Gastrocnemius medialis (tissue), 4 donors: ENCODE results near the gene CCDC201. TPM values are rescaled to one million over a fixed set of nuclear protein-coding genes. Genes with fewer than 3 reads are reported as not detected.
A peak's percentile ranks its signal among the peaks of the same experiment; 100 is the strongest.

ENCODE experiments used
- ATAC-seq, 2 donors: fragments of 150-250 bp; one replicate each; pipeline ENCODE4 v1.9.1; 2016
- DNase-seq, 2 donors: peaks; one replicate each; pipeline ENCODE4 v3.0.0-alpha.2; 2019
- H3K27ac ChIP-seq, 4 donors: fragments of 200-600 bp; sonication (generic); 1 replicate in 1 of 4; 2 replicates in 3 of 4; pipeline ENCODE4 v1.5.1; 2016 to 2018; ENCODE audit warnings: mild to moderate bottlenecking in 2 of 4, moderate library complexity in 1 of 4
- H3K27me3 ChIP-seq, 3 donors: fragments of 200-600 bp; sonication (generic) in 2 of 3; 1 replicate in 1 of 3; 2 replicates in 2 of 3; pipeline versions ENCODE4 v1.5.1 to v1.6.0; 2016 to 2019; ENCODE audit warnings: mild to moderate bottlenecking in 1 of 3, moderate library complexity in 1 of 3
- H3K36me3 ChIP-seq, 2 donors: fragments of 200-600 bp; sonication (generic) in 1 of 2; one replicate each; pipeline ENCODE4 v1.5.1; 2017 to 2018
- H3K4me1 ChIP-seq, 2 donors: fragments of 200-600 bp; sonication (generic) in 1 of 2; one replicate each; pipeline ENCODE4 v1.5.1; 2016 to 2017; ENCODE audit warnings: mild to moderate bottlenecking in 2 of 2
- H3K4me3 ChIP-seq, 4 donors: fragments of 200-600 bp; sonication (generic) in 3 of 4; 1 replicate in 1 of 4; 2 replicates in 3 of 4; pipeline ENCODE4 v1.5.1; 2016 to 2019; ENCODE audit warnings: mild to moderate bottlenecking in 2 of 4
- H3K9me3 ChIP-seq, 3 donors: fragments of 200-600 bp; sonication (generic) in 2 of 3; 1 replicate in 1 of 3; 2 replicates in 2 of 3; pipeline ENCODE4 v1.5.1; 2016 to 2019
- POLR2A ChIP-seq, 2 donors: fragments of 450-650 bp; IDR thresholded peaks; one replicate each; pipeline ENCODE4 v1.6.1; 2017; ENCODE audit warnings: antibody characterized with exemption in 2 of 2, mild to moderate bottlenecking in 2 of 2, moderate library complexity in 2 of 2
- in situ Hi-C, 4 donors: fragments of 200-750 bp; cut with MboI; loops; one replicate each; pipeline versions ENCODE4 v1.15.0 to v1.8.0; 2017; ENCODE audit warnings: low sequenced_read_pairs in 4 of 4
- intact Hi-C: fragments of 100-400 bp; cut with DNase I; formaldehyde crosslinking; loops from one replicate; pipeline ENCODE4 v1.15.1; 2023; ENCODE audit warnings: low total_unique reads
- total RNA-seq, 4 donors: library from RNA; depleted of rRNA; stranded (reverse); fragments of >200 nt; gene quantifications; one replicate each; pipeline versions ENCODE4 v1.1.0 to v1.2.3, GENCODE V29; 2016
- TF ChIP-seq, protein P1 (sequence below), 5 experiments: fragments of 450-650 bp in 3 of 5; fragments of 200-600 bp in 2 of 5; sonication (generic) in 2 of 5; IDR thresholded peaks in 4 of 5; conservative IDR thresholded peaks in 1 of 5; 1 replicate in 4 of 5; 2 replicates in 1 of 5; pipeline ENCODE4 v1.5.1; 2016 to 2019; ENCODE audit warnings: antibody characterized with exemption in 5 of 5, mild to moderate bottlenecking in 3 of 5, moderate library complexity in 3 of 5

The CCDC201 gene
- total RNA-seq, 4 donors from 2014 or later, result not detected

DNA sequence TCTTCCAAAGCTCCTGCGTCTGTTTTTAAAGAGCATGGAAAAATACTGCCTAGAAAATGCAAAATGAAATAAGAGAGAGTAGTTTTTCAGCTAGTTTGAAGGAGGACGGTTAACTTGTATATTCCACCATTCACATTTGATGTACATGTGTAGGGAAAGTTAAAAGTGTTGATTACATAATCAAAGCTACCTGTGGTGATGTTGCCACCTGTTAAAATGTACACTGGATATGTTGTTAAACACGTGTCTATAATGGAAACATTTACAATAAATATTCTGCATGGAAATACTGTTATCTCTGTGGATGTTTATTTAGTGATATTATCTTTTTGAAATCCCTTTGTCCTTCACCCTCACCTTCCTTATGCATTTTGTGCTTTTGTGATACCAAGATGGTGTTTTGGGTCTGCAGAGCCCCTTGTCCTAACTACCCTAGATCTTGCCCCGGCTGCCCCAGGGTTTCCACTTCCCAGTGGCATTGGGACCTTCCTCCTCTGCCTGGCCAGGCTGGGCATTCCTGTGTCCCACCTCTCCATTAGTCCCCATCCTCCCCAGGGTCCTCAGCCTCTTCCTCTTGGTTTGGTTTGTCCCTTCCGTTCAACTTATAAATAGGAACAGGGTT lies 20.6 kb upstream of the CCDC201 start:
- intact Hi-C loops, result no loop called here
- Histone ChIP-seq H3K4me3 (no peak overlapping the region), H3K27me3 (peaks cover 8 to 12% (median 10%) of the 10 kb centered on the region in 3 donors), H3K36me3 (no peaks in the 10 kb centered on the region), H3K4me1 (no peaks in the 10 kb centered on the region), H3K9me3 (no peaks in the 10 kb centered on the region), H3K27ac (no peak overlapping the region)
- in situ Hi-C loops, result no loop called here
- DNase-seq (no peak), ATAC-seq (no peak)
- TF ChIP-seq, protein P1, sequence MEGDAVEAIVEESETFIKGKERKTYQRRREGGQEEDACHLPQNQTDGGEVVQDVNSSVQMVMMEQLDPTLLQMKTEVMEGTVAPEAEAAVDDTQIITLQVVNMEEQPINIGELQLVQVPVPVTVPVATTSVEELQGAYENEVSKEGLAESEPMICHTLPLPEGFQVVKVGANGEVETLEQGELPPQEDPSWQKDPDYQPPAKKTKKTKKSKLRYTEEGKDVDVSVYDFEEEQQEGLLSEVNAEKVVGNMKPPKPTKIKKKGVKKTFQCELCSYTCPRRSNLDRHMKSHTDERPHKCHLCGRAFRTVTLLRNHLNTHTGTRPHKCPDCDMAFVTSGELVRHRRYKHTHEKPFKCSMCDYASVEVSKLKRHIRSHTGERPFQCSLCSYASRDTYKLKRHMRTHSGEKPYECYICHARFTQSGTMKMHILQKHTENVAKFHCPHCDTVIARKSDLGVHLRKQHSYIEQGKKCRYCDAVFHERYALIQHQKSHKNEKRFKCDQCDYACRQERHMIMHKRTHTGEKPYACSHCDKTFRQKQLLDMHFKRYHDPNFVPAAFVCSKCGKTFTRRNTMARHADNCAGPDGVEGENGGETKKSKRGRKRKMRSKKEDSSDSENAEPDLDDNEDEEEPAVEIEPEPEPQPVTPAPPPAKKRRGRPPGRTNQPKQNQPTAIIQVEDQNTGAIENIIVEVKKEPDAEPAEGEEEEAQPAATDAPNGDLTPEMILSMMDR (IDR thresholded peaks at IDR 0.05 in 4 of 5, conservative IDR thresholded peaks at IDR 0.05 in 1 of 5), result no peak
- TF ChIP-seq POLR2A (IDR thresholded peaks at IDR 0.05), result no peak

DNA sequence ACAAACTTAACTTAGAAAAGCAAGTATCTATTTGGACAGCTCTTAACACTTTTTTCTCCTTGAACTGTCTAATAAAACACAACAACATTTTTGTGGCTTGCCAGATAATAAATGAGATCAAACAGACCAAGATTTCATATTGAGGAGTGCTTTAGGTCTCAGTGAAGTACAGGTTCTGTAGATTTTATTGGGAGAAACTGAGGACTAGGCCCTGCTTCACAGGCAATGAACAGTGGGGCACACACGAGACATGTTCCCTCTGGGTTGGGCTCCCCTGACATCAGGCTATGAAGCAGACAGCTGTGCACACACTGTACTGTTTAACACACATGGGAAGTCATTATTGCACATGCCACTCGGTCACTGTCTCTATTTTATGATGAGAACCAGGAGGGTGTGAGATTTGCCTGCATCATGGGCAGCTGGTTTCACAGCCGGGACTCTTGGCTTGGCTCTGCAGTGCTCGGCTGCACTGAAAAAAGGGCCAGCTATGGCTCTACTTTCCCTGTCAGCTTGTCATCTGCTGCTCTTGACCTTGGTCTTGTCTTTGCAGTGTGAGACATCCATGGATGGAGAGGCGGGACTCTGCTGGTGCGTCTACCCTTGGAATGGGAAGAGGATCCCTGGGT lies 19.6 kb upstream of the CCDC201 start:
- Histone ChIP-seq H3K27ac (no peak overlapping the region), H3K27me3 (peaks cover 18 to 22% (median 20%) of the 10 kb centered on the region in 3 donors), H3K9me3 (no peaks in the 10 kb centered on the region), H3K4me1 (no peaks in the 10 kb centered on the region), H3K4me3 (no peak overlapping the region), H3K36me3 (no peaks in the 10 kb centered on the region)
- no peak for TF ChIP-seq POLR2A (IDR thresholded peaks at IDR 0.05)
- TF ChIP-seq, protein P1 (IDR thresholded peaks at IDR 0.05 in 4 of 5, conservative IDR thresholded peaks at IDR 0.05 in 1 of 5), result no peak
- DNase-seq, result no peak
- ATAC-seq, result no peak
- intact Hi-C loops (no loop called here), in situ Hi-C loops (no loop called here)

- no peaks in the 10 kb centered on the region for H3K4me1 ChIP-seq
- no peaks in the 10 kb centered on the region for H3K9me3 ChIP-seq
- peaks cover 21 to 29% (median 28%) of the 10 kb centered on the region in 3 donors for H3K27me3 ChIP-seq
- in situ Hi-C loops (no loop called here), intact Hi-C loops (no loop called here)
- TF ChIP-seq, protein P1 (IDR thresholded peaks at IDR 0.05 in 4 of 5, conservative IDR thresholded peaks at IDR 0.05 in 1 of 5), result no peak
- no peak for TF ChIP-seq POLR2A (IDR thresholded peaks at IDR 0.05)
- DNase-seq, result no peak
- no peak for ATAC-seq
- no peak overlapping the region for H3K4me3 ChIP-seq
- H3K27ac ChIP-seq, result no peak overlapping the region
- H3K36me3 ChIP-seq, result no peaks in the 10 kb centered on the region
Measured at GRCh38 chr7:45891462-45892402, 18.9 kb upstream of the CCDC201 start.

DNA sequence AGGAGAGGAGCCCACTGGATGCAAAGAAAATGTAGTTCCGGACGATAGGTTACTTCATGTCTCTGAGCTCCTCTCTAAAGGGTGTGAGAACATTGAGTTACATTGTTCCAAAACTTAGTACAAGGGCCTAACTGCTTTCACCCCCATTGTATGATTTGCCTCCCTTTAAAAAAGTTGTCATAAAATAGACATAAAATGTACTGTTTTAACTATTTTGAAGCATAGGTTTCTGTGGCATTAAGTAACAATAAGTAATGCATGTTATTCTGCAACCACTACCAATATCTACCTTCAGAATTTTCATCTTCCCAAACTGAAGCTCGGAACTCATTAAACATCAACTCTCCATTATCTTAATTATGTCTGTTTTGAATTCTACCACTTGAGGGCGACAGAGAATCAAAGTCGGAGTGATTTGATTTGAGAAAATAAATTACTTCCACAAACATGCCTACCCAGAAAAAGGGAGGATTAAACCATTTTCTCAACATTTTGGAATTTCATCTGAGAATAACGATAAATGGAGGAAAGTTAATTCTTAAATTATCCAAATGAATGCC lies 18.1 kb upstream of the CCDC201 start:
- H3K4me1 ChIP-seq, result no peaks in the 10 kb centered on the region
- intact Hi-C loops, result no loop called here

More for the DNA sequence above, 18.1 kb upstream of the CCDC201 start:
- no peak for TF ChIP-seq POLR2A (IDR thresholded peaks at IDR 0.05)
- TF ChIP-seq, protein P1 (IDR thresholded peaks at IDR 0.05 in 4 of 5, conservative IDR thresholded peaks at IDR 0.05 in 1 of 5), result peak in 4 of 5 experiments; percentile 28 to 65 (median 64)
- DNase-seq (no peak), ATAC-seq (no peak)
- Histone ChIP-seq H3K36me3 (no peaks in the 10 kb centered on the region), H3K27ac (no peak overlapping the region), H3K27me3 (peaks cover 26 to 35% (median 28%) of the 10 kb centered on the region in 3 donors), H3K4me3 (no peak overlapping the region), H3K9me3 (no peaks in the 10 kb centered on the region)
- in situ Hi-C loops, result no loop called here
